ENCODE measurements around the gene AP1G1. TPM values are rescaled to one million over a fixed set of nuclear protein-coding genes. Genes with fewer than 3 reads are reported as not detected.

AP1G1 gene
- total RNA-seq, result 86.9 and 104 TPM in 2 replicates

DNA sequence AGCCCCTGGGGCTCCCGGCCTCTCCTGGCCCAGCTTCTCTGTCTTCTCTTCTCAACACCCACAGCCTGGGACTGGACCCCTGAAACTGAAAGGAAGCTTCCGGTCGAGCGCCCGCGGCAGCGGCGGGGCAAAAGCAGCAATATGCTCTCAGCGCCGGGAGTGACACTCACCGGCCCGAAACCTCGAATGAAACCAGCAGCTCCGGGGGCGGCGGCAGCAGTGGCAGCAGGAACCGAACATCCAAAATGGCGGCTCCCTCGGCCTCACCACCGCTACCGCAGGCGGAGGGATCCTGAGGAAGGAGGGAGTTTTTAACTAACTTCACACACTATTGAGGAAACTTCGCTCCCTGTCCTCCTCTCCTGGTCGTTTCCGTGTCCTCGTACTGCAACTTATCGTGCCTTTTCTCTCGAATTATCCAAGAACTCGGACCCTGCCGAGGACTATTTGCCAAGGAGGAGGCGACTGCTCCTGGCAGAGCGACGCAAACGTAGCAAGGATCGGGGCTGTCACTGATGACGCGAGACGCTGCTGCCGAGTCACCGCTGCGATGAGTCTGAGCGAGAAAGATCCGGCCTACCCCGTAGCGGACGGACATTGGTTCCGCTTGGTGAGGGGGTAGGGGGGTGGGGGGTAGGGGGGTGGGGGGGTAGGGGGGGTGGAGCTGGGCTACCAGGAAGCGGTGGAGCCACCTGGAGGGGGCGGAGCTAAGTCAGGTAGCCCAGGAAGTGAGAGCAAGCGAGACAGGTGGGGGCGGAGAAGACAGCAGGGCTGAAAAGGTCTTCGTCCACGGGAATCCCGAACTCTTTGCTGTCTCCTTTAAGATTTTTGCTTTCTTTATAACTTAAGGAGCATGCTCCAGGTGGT, at the start of gene AP1G1:
TSS of gene AP1G1 (minus strand) at position 242 of the 867 bp plus-strand sequence. CDS start 19,355 bp downstream, outside the sequence.

DNA sequence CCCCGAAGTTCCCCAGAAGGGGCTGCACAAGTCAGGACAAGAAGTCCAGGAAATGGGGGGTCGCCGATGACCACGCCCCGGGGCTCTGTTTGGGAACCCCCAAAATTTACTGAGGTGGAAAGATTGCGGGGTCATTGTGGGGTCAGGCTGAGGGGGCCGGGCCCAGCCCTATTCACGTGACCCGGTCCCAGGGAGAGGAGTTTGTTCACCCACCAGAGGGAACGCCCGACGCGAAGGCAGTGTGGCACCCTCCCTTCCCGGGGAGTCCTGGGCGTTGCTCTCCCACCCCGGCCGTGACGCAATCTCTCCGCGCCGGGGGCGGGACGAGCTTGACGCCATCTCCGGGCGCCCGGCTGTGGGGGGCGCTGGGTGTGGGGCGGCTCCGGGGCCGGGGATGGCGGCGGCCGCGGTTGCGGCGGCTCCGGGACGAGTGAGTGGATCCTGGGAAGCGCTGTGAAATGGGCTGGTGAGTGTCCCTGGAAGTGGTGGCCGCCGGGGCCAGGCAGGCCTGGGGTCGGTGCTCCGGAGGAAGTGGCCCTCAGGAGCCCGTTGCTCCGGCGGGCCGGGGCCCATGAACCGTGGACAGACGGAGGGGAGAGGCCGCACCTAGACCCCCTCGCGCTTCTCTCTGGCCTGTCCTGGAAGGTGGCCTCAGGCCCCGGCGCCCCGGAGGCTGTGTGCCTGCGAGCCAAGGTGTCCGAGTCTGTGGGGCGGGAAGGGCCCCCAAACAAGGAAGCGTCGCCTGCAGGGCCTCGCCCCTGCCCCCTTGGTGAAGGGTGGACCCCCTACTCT, 37.2 kb upstream of the AP1G1 start, which contains the start of gene ATXN1L:
TSS of gene ATXN1L (plus strand) at position 338 of the 792 bp plus-strand sequence. CDS start 3,765 bp downstream, outside the sequence.

DNA sequence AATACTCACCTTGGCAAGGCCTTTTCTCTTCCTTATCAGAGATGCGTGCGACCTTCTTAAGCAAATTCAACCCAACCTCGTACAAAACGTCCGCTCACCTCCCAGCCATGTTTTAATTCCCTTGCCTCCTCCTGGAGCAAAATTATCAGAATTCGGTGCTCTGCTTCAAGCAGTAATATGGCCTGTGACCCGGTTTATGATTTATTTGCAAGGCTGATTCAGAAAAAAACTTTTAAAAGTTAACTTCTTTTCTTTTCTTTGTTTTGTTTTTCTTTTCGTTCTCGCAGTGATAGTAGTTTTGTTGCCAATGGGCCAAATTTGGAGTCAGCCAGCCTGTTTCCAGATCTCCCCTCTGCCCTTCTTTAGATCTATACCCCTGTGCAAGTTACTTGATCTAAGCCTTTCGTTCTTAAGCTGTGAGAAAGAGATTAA, 84.3 kb downstream of the AP1G1 start, which contains the start of gene PHLPP2:
TSS of gene PHLPP2 (minus strand) at position 382 of the 432 bp plus-strand sequence. CDS start 9,906 bp downstream, outside the sequence.

Small RNA genes within 50 kb of the gene (small RNA-seq; reads per million reads assigned to genes)
- gene AC010653.3 (ENCODE audit: low replicate concordance) (not detected), gene SNORA70D (ENCODE audit: low replicate concordance) (not detected), gene SNORD71 (ENCODE audit: low replicate concordance) (1,271 reads per million, percentile 100 among the genes with 10 or more reads in this experiment)

Other genes starting within 250 kb of the AP1G1 start
- gene TAT, start 231.7 kb downstream of the AP1G1 start, total RNA-seq, result not detected in 2 replicates
- gene MARVELD3, start 182.7 kb downstream of the AP1G1 start, total RNA-seq, result not detected in 2 replicates
- 7.2 and 12.6 TPM in 2 replicates for gene PHLPP2, start 84.1 kb downstream of the AP1G1 start, total RNA-seq
- 15.8 and 16.6 TPM in 2 replicates for gene ATXN1L, start 37.1 kb upstream of the AP1G1 start, total RNA-seq
- 3.6 and 4.4 TPM in 2 replicates for gene ZNF821, start 75.3 kb upstream of the AP1G1 start, total RNA-seq
- 206 and 230 TPM in 2 replicates for gene IST1, start 86.7 kb upstream of the AP1G1 start, total RNA-seq
- gene PKD1L3, start 191.6 kb upstream of the AP1G1 start, total RNA-seq, result under 0.01 TPM in 1 of 2 replicates, not detected in the other
- gene DHODH, start 199.9 kb upstream of the AP1G1 start, total RNA-seq, result 3.3 and 4.7 TPM in 2 replicates
- not detected in 2 replicates for gene HP, start 245.7 kb upstream of the AP1G1 start, total RNA-seq